A375 (cell line): ENCODE data around the gene C12orf75. TPM values are rescaled to one million over a fixed set of nuclear protein-coding genes. Genes with fewer than 3 reads are reported as not detected.

Source experiments
- total RNA-seq: library from RNA; depleted of rRNA; stranded (reverse); fragments of >200 nt; shearing (Covaris generic); gene quantifications from 2 replicates; pipeline ENCODE4 v1.2.3, GENCODE V29; 2014; rRNA removed

C12orf75 gene
- 63.8 and 64.4 TPM in 2 replicates for total RNA-seq

DNA sequence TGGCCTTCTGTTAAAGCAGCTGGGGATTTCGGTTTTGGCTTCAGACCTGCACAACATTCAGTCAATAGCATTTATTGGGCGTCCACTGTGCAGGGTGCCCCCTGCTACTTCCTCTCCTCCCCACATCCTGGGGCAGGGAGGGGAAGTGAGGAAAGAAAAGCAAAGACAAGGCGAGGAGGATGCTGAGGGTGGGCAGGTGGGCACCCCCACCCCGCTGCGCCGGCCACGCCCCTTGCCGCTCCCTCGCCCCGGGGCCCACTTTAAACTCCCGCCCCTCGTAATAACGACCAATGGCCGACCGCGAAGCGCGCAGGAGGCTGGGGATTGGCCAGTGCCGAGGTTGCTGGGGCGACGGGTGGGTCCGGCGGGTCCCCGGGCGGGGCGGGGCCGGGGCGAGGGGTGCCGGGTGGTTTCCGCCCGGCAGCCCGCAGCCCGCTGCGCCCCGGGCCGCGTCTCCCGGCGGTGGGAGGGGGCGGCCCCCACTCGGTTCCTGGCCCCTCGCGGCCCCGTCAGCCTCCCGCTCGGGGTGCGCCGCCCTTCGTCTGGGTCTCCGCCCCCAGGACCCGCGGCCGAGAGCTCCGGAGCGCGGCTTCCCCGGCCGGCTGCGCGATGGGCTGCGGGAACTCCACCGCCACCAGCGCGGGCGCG lies at the start of gene C12orf75:
Gene C12orf75 (plus strand): TSS at position 409 of the 648 bp plus-strand sequence. CDS start 201 bp downstream, at position 610.

Other genes starting within 250 kb of the C12orf75 start
- gene ALDH1L2, start 246.2 kb upstream of the C12orf75 start, total RNA-seq: 18.5 and 21.5 TPM in 2 replicates
- 28.5 and 46.5 TPM in 2 replicates for gene WASHC4, start 223.0 kb upstream of the C12orf75 start, total RNA-seq
- gene APPL2, start 94.5 kb upstream of the C12orf75 start, total RNA-seq: 20.7 and 24.3 TPM in 2 replicates